ENCODE data around the gene ABCC8. TPM values are rescaled to one million over a fixed set of nuclear protein-coding genes. Genes with fewer than 3 reads are reported as not detected.

Gene ABCC8
- total RNA-seq, 1 experiment from 2014 or later = 7.3 TPM

- H3K4me3 Mint-ChIP-seq = no peak overlapping the region
- H3K9me3 Mint-ChIP-seq = no peaks in the 10 kb centered on the region
- H3K36me3 Mint-ChIP-seq = no peaks in the 10 kb centered on the region
- H3K27ac Mint-ChIP-seq = no peak overlapping the region
- DNase-seq (ENCODE audit: low spot score) (no peak), ATAC-seq (no peak)
- ChIA-PET POLR2A (no interaction called here), CTCF (interaction anchor here (0.7 to 1.9 kb wide), 4 partner anchors 25 to 117 kb away, joined by 4 to 9 read pairs (median 4); no protein-coding TSS in a partner anchor)
- peaks cover 6% of the 10 kb centered on the region for H3K4me1 Mint-ChIP-seq
- no peaks in the 10 kb centered on the region; the same call in 1 of the 2 replicates for H3K27me3 Mint-ChIP-seq (ENCODE audit: low read depth)
- TF ChIP-seq ERG (CRISPR knock-in tag; IDR thresholded peaks at IDR 0.05) (no peak), ZNF396 (CRISPR knock-in tag; IDR thresholded peaks at IDR 0.05; ENCODE audit: borderline replicate concordance) (no peak), JUN (CRISPR knock-in tag; IDR thresholded peaks at IDR 0.05) (no peak), ZNF671 (CRISPR knock-in tag; IDR thresholded peaks at IDR 0.05) (no peak), ZNF232 (CRISPR knock-in tag; IDR thresholded peaks at IDR 0.05) (no peak), MAX (CRISPR knock-in tag; IDR thresholded peaks at IDR 0.05) (no peak), ZNF425 (CRISPR knock-in tag; conservative IDR thresholded peaks at IDR 0.05) (no peak), ATF6 (CRISPR knock-in tag; IDR thresholded peaks at IDR 0.05) (no peak), ZBTB21 (CRISPR knock-in tag; IDR thresholded peaks at IDR 0.05; ENCODE audit: borderline replicate concordance) (no peak), IRF2 (CRISPR knock-in tag; IDR thresholded peaks at IDR 0.05; ENCODE audit: borderline replicate concordance, low read depth) (no peak), ARID4B (CRISPR knock-in tag; IDR thresholded peaks at IDR 0.05; ENCODE audit: borderline replicate concordance) (no peak), TCF7 (CRISPR knock-in tag; IDR thresholded peaks at IDR 0.05; ENCODE audit: low read depth) (no peak), ZNF263 (CRISPR knock-in tag; IDR thresholded peaks at IDR 0.05; ENCODE audit: low read depth) (no peak), ETV6 (CRISPR knock-in tag; IDR thresholded peaks at IDR 0.05) (no peak)
Measured at GRCh38 chr11:17411418-17411817, 65.2 kb downstream of the ABCC8 start.

All from WTC11 (cell line).